Suppressor macrophage (primary cell): ENCODE measurements around the gene RAB22A.

Experiments used
- DNase-seq, 4 experiments: peaks; one replicate each; pipeline ENCODE4 v3.0.0-alpha.2; 2020 to 2022

RAB22A gene

GRCh38 chr20:58416835-58417234 lies 107.3 kb downstream of the RAB22A start:
- DNase-seq: no peak
